HG02970 (cell line): ENCODE results near the gene ZBTB20.
"Not testable (repeated sequence)": the region's sequence is repeated elsewhere in the genome, so short reads cannot be mapped to it uniquely, and the experiment has no call there.

ENCODE experiments used
- ATAC-seq: cut with Tn5 transposase; IDR thresholded peaks from one replicate; pipeline ENCODE4 v1.9.1; 2021; ENCODE audit warnings: mild to moderate bottlenecking, moderate library complexity, moderate number of reproducible peaks; ENCODE audit not compliant: unreplicated experiment, low FRiP score

Gene ZBTB20

GRCh38 chr3:115146418-115147328 lies at the start of gene ZBTB20:
TSS of gene ZBTB20 (minus strand) at chr3:115147288.
- ATAC-seq, result peak; percentile 32

DNA sequence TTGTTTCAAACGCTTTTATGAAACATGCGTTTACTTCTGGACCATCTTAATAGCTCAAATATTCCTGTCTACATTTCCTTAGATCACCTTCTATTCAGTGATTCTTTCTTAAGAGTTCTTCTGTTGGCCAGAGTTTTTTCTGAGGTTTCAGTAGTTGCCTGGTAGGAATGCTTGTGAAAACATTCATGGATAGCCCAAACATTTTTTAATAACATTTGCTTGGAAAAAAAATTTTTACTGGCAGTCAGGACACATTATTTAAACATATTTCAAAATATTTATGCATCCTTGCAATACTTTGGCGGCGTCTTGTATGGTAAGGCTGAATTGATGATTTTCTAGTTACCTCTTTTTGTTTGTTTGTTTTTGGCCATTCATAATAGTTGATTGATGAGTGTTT lies 47.4 kb upstream of the ZBTB20 start:
- ATAC-seq, result no peak

DNA sequence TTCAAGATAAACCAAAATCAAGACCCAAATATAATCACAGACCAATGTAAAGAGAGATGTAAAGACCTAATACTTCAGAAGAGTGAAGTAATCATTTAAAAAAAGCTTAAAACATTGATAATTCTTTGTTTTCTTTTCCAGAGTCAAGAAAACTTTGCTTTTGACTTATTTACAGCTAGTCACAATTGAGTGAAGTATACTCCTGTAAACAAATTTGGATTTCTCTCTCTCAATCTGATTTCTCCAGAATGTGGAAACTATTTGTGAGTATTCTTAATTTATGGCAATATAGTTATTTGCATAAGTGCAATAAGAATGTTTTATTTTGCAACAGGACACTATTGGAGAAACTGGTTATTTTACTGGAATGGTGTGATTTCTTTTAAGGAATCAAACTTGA lies 43.7 kb upstream of the ZBTB20 start:
- ATAC-seq, result no peak

DNA sequence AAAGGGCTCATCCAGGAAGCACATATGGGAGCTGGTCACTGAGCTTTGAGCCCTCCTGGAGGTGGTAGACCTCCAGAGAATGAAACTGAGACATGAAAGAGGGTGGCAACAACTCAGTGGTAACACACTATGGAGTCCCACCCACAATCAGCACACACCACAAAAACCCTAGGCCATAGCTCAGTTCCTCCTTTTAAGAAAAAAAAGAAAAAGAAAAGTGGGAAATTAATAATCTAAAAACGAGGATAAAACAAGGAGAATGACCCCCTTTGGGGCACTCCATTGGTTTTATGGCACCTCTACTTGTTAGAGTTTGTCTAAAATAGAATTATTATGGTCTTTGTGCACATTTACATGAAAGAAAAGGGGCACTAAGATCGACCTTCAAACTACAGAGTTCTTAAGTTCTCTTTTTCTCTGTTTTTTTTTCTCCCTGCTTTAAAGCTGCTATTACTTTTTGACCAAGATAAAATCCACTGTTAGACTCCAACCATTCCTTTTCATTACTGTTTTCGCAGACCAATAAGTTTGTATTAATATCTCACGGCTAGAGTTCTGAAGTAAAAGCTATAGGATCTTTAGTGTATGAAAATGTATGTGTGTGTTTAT lies 40.2 kb upstream of the ZBTB20 start:
- peak; percentile 100 for ATAC-seq

DNA sequence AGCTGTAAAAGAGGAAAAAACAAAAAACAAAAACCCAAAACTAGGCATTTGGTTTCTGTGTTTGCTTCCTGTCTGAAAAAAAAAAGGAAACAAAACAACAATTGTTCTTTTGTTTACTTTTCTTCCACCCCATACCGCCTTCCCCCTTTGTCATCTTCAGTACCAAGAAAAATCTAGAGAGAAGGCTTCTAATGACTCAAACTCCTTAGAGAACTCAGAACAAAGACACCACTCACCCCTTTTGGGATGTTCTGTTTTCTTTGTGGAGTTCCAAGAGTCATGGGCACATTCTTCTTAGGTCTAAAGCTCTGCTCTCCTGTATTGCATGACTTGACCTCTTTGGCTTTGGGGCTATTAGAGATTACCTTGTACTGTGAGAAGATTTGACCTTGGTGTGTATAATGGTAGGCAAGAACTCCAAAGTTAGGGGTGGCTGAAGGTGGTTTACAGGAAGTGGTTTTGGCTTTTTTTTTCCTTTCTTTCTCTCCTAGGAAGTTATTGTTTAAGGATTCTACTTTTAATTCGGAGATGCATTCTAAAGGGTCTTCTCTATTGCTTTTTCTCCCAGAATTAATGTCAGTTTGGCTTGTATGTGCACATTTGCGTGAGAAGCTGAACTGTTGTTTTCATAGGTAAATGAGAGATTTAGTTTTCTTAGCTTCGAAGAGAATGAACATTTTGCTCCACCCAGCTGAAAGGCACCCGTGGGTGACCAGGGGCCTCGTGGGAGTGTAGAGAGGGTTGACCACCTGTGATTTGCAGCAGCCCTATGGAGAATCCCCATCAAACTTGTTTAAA lies 39.5 kb upstream of the ZBTB20 start:
- ATAC-seq, result peak; percentile 31

GRCh38 chr3:115184859-115185572 lies 37.9 kb upstream of the ZBTB20 start:
- ATAC-seq, result not testable (repeated sequence)

- not testable (repeated sequence) for ATAC-seq
These were observed 31.8 kb upstream of the ZBTB20 start for GRCh38 chr3:115178930-115179329.

- ATAC-seq, result no peak
These were observed 22.7 kb upstream of the ZBTB20 start for GRCh38 chr3:115169808-115170207.

GRCh38 chr3:115165701-115166100 lies 18.6 kb upstream of the ZBTB20 start:
- no peak for ATAC-seq

- ATAC-seq, result no peak
These were observed 18.2 kb upstream of the ZBTB20 start for GRCh38 chr3:115165266-115165665.

GRCh38 chr3:115164374-115165221 lies 17.5 kb upstream of the ZBTB20 start:
- ATAC-seq, result no peak

- ATAC-seq, result no peak
These were observed 15.7 kb upstream of the ZBTB20 start for GRCh38 chr3:115162759-115163158.

- no peak for ATAC-seq
These were observed 14.8 kb upstream of the ZBTB20 start for GRCh38 chr3:115161866-115162265.

DNA sequence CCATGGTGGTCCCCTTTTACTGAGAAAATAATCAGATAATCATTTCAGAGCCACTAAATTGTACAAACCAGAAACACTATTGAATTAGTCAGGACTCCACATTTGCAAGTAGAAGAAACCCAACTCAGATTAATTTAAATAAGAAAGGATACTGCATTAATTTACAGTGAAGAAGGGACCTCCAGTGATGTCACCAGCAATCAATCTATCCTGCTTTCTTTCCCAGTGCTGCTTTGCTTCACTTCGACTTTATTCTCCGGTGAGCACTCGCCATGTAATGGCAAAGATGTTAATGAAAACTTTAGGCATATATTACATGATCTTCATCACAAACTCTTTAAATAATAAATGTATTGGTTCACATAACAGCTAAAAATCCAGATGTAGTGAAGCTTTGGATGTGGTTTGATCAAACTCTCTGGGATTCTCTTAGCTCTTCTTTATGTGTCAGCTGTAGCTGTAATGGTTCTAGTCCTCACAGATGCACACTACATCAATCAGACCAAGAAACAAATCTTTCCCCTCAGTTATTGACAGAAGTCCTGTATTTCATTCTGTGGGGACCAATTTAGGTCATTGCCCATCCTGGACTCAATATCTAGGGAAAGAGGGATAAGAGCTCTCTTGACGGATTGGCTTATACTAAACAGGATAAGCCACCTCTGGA lies 14.2 kb upstream of the ZBTB20 start:
- ATAC-seq, result no peak

DNA sequence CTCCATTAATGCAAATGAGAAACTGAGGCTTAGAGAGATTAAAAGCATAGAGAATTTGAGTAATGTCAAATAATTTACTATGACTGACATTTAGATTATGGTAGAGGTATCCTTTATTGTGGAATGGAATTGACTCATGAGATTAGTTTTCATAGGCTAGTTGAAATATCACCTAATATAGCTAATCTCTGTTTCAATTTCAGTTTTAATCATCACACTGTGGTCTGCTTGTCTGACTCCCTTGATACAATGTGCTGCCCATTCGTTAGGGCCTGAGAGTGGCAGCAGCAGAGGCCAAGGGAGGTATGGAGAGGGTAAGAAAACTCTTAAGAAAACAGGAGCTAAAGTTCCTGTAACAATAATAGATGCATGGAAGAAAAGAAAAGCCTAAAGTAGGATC lies 13.2 kb upstream of the ZBTB20 start:
- peak; percentile 99 for ATAC-seq

DNA sequence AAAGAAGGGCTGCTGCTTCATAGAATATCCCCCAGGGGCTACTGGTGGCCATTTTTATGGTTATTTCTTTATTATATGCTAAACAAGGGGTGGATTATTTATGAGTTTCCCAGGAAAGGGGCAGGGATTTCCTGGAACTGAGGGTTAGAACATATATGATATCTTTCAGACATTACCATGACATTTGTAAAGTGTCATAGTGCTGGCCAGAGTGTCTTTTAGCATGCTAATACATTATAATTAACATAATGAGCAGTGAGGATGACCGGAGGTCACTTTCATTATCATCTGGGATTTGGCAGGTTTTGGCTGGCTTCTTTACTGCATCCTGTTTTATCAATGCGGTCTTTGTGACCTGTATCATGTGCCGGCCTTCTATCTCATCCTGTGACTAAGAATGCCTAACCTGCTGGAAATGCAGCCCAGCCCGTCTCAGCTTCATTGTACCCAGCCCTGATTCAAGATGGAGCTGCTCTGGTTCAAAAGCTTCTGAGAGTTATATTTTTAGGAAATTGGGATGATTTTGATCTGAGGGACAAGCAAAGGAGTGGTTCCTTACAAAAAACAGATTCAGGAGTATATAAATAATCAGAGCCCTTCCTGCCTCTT lies 9.1 kb upstream of the ZBTB20 start:
- no peak for ATAC-seq

GRCh38 chr3:115154611-115155010 lies 7.5 kb upstream of the ZBTB20 start:
- ATAC-seq, result no peak

DNA sequence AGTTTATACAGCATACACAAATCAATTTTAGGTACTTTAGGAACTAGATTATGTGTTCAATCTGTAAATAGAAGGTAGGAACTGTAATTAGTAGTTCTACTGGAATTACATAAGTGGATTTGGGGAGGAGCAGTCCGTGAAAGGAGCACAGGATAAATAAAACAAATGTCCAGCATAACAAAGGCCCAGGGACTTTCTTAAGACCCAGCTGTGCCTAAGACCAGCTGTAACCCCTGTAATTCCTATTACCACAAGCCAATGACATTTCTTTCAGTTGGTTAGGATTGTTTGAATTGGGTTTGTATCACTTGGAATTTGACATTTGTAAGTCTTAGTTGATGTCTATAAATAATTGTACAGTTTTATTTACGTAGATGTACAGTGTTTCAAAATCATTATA lies 4.8 kb upstream of the ZBTB20 start:
- ATAC-seq, result no peak
